HG02840 (cell line): Measurements from ENCODE around the gene PLEKHN1.
"Not testable (repeated sequence)": the region's sequence is repeated elsewhere in the genome, so short reads cannot be mapped to it uniquely, and the experiment has no call there.

ENCODE experiments used
- ATAC-seq: cut with Tn5 transposase; IDR thresholded peaks from one replicate; pipeline ENCODE4 v1.9.1; 2021; ENCODE audit warnings: mild to moderate bottlenecking, moderate library complexity, moderate number of reproducible peaks; ENCODE audit not compliant: unreplicated experiment, low FRiP score

The PLEKHN1 gene

DNA sequence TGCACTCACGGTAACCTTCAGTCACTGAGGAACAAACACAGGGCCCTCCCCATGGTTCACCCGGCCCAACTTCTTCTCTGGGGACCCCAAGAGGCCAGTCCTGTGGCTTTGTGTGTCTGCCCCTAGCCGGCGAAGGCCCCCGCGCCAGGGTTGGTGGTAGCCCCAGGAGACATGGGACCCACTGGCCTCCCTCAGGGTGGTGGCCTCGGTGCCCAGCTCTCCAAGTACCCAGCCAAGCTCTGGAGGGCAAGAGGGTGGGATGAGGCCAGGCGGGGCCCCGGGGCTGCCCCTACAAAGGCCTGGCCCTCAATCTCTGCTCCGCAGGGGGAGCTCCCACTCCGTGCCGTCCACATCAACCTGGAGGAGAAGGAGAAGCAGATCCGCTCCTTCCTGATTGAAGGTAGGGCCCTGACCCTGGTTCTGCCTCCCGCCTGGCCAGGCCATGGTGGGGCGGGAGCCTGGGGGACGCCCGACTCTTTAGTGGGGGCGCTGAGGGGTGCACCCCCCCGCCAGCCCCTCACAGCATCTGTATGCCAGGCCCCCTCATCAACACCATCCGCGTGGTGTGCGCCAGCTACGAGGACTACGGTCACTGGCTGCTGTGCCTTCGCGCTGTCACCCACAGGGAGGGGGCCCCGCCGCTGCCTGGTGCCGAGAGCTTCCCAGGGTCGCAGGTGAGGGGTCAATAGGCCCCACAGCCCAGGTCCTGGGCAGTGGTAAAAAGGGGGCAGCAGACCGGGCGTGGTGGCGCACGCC, 5.6 kb downstream of the PLEKHN1 start:
- ATAC-seq: no peak

DNA sequence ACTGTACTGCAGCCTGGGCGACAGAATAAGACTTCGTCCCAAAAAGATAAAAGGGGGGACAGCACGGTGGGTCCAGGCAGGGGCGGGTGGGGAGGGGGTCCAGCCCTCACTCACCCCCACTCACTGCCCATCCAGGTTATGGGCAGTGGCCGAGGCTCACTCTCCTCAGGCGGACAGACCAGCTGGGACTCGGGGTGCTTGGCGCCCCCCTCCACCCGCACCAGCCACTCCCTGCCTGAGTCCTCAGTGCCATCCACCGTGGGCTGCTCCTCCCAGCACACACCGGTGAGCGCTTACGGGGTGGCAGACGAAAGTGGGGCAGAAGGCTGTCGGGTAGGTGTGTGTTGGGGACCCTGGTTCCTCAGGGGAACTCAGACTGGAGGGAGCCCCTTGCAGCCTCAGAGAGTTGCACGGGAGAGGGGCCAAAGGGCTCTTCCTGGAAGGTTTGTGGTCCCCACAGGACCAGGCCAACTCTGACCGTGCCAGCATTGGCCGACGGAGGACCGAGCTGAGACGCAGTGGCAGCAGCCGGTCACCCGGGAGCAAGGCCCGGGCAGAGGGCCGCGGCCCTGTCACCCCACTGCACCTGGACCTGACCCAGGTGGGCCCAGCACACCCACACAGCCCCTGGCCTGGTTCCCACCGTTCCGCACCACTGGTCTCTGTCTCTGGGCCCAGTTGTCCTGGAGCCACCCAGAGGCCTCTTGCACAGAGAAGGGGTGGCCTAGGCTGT, 6.6 kb downstream of the PLEKHN1 start:
- no peak for ATAC-seq

DNA sequence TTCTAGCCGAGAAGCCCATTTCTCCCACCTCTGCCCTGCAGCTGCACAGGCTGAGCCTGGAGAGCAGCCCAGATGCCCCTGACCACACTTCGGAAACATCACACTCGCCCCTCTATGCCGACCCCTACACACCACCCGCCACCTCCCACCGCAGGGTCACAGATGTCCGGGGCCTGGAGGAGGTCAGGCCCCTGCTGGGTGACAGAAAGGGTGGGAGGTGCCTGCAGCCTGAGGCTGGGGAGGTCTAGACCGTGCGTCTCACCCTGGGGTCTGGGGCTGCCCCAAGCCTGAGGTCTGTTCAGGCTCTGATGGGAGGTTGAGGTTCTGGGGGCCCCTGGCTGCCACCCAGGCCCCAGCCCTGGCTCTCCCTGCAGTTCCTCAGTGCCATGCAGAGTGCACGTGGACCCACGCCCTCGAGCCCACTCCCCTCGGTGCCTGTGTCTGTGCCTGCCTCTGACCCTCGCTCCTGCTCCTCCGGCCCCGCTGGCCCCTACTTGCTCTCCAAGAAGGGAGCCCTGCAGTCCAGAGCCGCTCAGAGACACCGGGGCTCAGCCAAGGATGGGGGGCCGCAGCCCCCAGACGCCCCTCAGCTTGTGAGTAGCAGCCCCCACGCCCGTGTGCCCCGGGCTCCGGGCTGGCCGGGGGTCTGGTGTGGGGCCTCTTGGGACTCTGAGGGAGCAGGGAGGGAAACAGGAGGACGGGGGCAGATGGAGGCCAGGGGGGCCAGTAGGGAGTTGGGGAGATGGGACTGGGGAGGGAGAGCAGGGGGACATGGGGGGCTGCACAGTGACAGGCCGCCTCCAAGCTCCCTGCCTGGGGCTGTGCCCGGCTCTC, 7.4 kb downstream of the PLEKHN1 start:
- ATAC-seq: no peak

DNA sequence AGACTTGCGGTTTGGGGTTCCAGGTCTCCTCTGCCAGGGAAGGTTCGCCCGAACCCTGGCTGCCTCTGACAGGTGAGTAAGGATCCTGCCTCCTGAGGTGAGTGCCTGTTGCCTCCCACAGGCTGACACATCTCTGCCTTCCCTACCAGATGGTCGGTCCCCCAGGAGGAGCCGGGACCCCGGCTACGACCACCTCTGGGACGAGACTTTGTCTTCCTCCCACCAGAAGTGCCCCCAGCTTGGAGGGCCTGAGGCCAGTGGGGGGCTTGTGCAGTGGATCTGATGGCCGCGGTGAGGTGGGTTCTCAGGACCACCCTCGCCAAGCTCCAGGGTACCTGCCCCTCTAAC, 8.0 kb downstream of the PLEKHN1 start:
- ATAC-seq: no peak

DNA sequence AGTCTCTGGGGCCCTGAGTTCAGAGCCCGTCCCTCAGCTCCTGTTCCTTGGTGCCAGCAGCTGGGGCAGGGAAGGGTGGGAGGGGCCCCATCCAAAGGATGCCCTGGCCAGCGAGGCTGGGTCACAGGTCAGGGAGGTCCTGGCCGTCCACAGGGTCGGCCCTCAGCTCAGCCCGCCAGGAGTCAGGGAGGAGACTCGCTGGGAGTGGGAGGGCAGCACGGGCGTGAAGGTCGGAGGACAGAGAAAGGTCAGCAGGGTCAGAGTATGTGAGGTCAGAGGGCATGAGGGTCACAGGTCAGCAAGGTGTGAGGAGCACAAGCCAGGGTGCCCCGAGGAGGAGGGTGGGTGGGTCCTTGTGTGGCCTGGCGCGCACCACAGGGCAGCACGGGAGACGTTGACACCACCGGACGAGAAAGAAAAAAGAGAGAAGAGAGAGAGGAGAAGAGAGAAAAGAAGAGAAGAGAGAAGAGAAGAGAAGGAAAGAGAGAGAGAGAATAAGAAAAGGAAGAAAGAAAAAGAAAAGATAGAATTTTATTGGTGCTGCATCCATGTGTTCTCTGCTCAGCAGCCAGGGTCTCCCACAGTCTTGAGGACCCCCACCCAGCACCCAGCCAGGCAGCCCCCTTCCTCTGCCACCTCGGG, 8.5 kb downstream of the PLEKHN1 start:
- no peak for ATAC-seq

DNA sequence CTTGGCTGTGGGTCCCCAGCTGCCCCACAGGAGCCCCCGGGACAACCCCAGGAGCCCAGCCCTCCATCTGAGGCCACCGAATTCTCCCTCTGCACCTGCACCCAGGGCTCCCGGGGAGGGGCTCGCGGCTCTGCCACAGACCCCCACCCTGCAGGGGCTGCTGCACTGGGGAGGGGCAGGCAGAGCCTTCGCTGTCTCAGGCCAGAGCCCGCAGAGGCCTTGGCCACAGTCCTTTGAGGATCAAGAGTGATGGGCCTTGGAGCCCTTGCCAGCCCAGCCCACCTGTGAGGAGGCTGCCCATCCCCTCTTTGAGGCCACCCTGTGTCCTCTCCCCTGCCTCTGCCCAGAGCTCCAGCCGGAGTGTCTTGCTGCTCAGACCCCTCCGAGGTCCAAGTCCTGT, 9.1 kb downstream of the PLEKHN1 start:
- no peak for ATAC-seq

DNA sequence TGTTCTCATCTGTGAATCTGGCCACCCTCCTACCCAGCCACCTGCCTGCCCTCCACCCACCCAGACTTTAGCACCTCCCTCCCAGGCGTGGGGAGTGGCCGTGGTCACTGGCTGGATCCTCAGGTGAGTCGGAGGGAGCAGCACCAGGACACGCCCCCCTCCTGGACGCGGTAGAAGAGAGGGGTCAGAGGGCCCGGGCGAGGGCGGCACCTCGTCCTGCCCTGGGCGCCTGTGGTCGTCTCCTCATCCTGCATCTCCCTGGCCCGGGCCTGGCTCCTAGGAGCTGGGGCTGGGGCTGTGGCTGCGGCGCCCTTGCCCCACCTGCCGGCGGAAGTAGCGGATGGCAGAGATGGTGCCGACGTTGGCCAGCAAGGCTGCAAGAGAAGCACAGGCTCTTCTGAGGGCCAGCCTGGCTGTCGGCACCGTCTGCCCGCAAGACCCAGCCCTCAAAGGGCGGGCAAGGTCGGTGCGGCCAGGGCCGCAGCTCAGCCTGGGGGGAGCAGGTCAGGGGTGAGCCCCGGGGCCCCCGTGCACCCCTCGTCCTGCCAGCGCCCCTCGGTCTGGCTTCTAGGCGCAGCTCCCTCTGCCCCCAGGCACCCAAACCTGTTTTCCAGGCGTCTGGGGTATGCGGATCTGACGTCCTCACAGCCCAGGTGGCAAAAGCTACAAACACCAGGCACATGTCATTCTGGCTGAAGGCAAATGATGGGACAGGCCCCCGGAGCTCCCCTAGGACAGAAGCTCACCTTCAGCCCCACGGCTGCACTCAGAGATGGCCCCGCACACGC, 9.8 kb downstream of the PLEKHN1 start:
- no peak for ATAC-seq

DNA sequence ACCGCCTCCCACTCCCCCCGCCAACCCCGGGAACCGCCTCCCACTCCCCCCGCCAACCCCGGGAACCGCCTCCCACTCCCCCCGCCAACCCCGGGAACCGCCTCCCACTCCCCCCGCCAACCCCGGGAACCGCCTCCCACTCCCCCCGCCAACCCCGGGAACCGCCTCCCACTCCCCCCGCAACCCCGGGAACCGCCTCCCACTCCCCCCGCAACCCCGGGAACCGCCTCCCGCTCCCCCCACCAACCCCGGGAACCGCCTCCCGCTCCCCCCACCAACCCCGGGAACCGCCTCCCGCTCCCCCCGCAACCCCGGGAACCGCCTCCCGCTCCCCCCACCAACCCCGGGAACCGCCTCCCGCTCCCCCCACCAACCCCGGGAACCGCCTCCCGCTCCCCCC, 10.5 kb downstream of the PLEKHN1 start:
- not testable (repeated sequence) for ATAC-seq

DNA sequence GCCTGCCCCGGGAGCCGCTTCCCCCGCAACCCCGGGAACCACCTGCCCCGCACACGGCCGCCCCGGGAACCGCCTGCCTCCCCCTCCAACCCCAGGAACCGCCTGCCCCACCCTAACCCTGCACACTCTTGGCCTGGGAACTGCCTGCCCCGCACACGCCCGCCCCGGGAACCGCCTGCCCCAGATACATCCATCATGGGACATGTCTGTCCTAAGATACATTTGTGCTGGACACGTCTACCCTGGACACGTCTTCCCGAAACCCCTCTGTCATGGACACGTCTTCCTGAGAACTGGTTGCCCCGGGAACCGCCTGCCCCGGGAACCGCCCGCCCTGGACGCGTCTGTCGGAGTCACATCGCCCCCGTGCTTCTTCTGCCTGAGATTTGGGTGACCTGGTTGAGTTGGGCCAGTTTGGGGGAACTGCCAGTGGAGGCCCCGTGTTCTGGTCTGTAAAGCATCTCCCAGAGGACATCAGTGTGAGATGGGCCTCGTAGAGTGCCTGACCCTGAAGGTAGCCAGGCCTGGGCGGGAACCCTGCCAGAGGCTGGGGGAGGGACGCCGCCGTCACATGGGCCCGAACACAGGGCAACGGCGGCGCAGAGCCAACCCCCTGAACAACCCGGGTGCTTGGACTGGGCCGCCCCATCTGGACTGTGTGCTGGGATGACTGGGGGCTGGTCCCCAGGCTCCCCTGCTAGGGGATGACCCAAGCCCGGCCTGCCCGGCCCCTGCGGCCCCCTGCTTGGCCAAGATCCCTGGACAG, 12.0 kb downstream of the PLEKHN1 start:
- ATAC-seq: no peak

DNA sequence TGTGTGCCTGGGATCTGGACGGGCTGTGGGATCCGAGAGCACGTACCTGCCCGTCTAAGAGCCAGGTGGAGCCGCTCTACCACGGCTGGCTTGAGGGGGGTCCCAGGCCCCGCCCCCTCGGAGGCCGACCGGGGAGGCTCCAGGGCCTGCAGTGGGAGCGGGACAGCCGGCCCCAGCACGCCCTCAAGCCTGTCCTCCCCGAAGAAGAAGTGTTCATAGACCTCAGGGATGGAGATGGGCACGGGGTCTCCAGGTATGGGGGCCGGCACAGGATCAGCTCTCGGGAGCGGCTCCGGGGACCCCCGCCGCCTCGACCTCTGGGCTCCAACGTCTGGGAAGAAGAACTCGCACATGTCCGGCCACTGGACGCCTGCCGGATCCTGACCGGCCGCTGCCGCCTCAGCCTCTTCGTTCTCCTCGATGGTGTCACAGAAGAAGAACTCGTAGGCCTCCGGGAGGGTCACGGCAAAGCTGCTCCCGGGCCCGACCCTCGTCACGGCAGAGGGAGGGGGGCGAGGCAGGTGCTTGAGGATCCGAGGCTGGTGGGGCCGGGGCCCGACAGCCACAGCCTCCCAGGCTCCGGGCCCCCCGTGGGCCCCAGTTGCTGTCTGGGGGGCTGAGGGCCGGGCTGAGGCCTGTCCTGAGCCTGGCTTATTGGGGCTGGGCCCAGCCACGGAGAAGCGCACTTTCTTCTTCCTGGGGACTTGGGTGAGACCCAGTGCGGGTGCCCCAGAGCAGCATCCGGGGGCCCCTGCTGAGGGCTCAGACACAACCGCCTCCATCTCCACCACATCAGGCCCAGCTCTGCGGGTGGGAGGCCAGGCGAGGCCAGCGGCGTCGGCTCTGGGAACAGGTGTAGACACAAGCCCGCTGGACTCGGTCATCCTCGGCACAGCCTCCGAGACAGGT, 12.8 kb downstream of the PLEKHN1 start:
- ATAC-seq: no peak

DNA sequence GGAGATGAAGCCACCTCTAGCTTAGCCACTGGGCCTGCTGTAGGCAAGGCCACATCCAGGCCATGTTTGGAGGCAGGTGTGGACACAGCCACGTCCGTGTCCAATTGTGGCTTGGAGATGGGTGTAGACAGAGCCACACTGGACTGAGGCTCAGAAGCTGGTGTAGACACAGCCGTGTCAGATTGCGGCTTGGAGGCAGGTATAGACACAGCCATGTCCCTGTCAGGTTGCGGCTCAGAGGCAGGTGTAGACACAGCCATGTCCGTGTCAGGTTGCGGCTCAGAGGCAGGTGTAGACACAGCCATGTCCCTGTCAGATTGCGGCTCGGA, 13.4 kb downstream of the PLEKHN1 start:
- no peak for ATAC-seq

DNA sequence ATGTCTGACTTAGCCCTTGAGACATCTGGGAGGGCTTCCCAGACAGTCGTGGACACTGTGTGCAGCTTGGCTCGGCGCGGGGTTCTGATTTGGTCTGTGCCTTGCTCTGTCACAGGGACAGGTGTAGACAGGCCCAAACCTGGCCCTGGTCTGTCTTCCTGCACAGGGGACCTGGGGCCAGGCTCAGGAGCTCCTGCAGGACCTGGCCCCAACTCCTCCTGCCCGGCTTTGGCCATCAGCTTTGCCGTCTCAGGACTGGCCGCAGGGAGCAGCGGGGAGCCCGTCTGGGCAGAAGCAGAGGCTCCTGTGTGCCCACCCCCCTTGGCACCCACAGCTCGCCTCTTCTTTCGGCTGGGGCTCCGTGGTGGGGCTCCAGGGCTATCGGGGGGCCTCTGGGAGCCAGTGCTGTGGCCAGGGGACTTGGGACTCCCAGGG, 13.9 kb downstream of the PLEKHN1 start:
- ATAC-seq: no peak

DNA sequence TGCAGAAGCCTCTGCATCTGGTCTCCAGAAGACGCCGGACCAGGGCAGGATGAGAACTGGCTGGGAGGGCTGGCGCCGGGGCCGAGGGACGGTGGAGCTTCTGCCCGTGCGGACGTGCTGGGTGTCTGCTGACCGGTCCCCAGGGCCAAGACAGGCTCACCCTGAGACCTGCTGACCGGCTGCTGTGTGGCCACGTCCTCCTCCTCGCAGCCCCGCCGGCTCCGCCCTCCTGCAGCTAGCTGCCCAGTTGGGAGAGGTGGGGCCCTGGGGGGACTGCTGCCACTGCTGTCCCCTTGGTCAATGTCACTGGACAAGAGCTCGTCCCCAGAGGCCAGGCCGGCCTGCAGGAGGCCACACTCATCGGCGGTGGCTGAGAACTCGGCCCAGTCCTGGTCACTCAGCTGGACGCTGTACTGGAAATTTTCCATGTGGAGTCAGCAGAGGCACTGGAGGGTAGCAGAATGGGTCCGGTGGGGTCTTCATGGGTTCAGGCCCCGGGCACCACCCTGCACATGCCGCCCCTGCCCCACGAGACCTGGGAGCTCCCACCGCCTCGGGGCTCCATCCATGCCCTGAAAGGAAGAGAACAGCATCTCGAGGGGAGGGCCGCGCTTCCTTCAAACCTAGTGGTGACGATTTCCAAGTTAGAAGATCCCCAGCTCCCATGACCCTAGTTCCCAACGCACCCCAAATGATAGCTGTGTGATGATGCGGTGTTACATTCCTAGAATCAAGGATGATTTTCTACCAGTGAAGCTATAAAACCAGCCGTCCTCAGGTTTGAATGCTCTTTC, 14.5 kb downstream of the PLEKHN1 start:
- no peak for ATAC-seq

DNA sequence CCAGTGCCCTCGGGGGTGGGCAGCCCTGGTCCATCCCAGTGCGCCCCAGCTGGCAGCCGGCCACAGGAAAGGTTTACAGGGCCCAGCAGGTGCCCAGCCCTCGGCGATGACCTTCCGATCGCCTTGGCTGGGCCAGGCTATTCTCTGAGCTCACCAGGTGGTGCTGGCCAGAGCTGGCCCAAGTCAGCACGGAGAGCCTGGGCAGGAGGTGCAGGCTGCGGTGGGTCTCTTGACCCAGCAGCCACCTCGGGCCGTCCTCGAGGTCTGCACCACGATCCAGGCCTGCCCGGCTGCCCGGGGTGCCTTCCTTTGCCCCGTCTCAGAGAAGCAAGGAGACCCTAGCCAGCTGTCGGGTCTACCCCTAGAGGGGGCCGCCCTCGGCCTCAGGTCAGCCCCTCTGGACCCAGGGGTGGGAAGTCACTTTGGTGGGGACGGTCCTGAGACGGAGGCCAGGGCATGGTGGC, 15.2 kb downstream of the PLEKHN1 start:
- ATAC-seq: no peak

DNA sequence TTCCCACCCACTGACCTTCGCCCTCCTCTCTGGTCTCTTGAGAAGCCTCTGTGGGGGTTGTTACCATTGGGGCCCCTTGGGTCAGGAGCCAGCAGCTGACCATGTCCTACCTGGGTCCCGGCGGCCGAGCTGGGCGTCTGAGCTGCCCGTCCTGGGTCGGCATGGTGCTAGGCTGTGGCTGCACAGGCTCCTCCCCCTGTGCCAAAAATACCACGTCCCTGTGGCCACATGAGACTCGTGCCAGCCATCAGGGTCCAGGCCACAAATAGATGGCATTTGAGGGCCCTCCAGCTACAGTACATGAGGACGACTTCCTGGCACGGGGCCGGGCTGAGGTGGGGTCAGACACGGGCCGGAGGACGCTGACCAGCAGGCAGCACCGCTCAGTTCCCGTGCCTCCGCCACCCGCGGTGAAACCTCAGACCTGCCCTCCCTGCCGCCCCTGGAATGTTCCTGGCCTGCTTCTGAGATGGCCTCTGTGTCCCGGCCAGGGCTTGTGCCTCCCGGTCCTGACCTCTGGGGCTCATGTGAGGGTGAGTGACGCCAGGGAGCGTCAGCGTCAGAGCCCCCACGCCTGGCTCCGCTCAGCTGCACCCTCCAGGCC, 15.8 kb downstream of the PLEKHN1 start, which contains the start of gene PERM1:
PERM1 (minus strand) TSS at position 139 of the 604 bp plus-strand sequence. CDS start 1,064 bp downstream, outside the sequence.
- no peak for ATAC-seq

DNA sequence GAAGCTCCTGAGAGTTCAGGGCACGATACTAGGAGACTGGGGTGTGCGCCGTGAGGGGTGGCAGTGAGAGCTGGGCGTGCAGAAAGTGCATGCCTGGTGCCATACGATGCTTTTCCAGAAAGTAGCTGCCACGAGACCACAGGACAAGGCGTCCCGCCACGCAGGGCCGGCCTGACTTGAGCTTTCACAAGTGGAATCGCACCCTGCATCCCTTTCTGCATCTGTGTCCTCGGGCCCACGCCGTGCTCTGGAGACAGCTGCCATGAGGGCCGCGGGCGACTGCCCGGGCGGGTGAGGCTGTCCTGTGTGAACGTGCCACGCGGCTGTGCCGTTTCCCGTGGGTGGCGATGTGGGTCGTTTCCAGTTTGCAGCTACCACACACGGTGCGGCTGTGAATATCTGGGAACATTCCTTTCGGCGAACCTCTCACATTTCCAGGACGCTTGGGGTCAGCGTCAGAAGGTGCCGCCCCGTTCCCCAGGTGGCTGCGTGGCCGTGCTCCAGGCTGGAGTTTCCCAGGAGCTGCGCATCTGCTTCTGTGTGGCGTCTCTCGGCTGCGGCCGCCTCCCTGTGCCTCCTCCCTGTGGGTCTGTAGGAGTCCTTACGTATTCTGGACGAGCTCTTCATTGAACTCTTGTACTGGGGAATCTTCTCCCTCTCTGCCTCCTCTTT, 16.6 kb downstream of the PLEKHN1 start:
- no peak for ATAC-seq
